ENCODE measurements around the gene SLC33A1.
A peak's percentile ranks its signal among the peaks of the same experiment; 100 is the strongest.
"Not testable (repeated sequence)": the region's sequence is repeated elsewhere in the genome, so short reads cannot be mapped to it uniquely, and the experiment has no call there.

The SLC33A1 gene

DNA sequence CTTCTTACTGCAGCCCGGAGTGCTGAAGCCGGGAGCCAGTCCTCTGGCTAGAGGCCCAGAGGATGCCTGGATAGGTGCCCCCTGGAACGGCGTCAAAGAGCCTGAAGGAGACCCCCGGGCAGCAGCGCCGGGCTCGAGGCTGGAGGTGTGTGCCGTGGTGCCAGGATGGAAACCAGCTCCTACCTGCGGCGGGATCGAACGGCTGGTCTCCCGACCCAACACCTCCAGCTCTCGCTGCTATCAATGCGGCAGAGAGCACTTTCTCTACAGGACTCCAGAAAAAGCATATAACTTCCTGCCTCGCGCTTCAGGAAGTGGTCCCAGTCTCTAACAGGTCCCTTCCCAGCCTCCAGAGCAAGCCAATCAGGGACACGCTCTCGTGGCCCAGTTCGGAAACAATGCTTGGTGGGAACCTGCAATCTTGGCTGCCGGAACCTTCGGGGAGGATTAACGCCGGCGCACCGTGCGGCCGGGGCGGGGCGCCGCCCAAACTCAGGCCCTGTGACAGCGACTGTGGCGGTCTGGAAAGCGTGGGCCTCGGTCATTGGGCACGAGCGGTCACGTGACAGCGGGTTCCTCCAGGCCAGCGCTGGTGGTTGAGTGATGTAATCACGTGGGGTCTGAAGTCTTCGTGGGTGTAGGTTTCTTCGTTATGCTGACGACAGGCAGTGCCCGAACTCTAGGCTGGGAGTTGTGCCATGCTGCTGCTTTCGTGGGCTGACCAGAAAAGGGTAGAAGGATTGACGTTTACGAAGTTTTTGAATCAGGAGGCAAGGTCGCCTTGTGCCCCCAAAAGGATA, at the start of gene SLC33A1:
Gene SLC33A1, minus strand, starts transcription at position 287 of the 800 bp plus-strand sequence. CDS start 430 bp downstream, outside the sequence.
- DNase-seq, result peak; percentile 98

DNA sequence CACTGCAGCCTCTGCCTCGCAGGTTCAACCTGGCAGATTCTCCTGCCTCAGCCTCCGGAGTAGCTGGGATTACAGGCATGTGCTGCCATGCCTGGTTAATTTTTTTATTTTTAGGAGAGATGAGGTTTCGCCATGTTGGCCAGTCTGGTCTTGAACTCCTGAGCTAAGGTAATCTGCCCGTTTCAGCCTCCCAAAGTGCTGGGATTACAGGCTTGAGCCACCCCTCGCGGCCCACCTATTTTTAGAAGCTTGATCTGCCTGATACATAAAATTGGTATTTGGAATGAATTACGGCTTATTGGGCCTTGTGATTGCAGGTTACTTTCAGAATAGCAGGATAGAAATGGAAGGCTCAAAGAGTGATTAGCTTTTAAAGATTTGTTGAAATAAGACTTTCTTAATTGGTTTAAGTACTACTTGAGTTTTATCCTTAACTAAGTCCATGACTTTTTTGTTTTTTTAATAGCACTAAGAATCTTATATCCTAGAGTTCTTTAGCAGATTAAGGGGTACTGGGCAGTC, 41.2 kb upstream of the SLC33A1 start:
- no peak for DNase-seq

DNA sequence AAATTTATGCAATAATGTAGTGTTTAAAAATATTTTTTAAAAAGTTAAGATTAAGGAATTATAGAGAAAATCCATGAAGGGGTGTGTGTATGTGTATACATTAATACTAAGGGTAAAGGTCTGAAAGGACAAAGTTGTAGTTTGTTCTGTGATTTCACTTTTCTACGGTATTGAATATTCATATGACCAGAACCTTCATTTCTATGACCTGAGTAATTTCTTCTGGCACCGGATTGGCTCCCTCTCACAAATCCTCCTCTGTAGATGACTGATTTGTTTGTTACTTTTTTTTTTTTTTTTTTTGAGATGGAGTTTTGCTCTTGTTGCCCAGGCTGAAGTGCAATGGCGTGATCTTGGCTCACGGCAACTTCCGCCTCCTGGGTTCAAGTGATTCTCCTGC, 37.1 kb upstream of the SLC33A1 start:
- DNase-seq, result no peak

DNA sequence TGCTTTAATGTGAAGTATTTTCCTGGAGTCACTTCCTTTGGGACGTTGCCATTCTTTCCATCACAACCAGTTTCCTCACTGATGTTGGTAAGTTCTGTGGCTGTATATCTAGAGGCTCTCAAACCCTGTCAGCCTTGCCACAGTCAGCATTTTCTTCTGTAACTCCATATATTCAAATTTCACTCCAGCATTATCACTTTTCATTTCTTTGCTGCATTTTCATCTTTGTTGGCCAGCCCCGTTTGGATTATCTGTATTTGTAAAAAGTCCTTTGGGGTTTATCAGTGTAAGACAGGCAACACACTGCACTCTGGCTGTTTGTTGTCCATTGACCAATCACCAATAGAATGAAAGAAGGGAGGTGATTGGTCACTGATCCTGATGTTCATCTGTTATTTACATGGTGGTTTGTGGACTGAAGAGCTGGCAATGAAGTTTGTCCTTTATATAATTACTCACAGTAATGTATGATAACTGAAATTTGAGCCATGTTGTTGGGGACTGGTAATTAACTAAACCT, 36.5 kb upstream of the SLC33A1 start:
- DNase-seq, result no peak

DNA sequence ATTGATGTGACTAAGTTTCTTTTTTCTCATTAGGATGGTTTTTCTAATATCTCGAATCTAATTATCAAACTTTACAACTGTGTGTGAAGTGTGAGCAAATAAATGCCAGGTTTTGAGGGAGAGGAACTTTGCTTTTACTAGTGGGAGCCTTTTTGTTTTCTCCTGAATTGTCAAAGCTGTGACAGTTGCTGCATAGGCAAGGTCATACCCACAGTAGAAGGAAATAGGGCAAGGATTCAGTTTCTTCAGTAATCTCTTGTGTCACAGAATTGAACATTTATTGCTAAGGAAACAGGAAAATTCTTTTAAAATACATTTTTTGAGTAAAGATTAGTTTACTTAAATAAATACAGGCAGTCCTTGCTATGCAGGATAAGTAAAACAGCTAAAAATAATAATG, 35.7 kb upstream of the SLC33A1 start:
- DNase-seq, result no peak

DNA sequence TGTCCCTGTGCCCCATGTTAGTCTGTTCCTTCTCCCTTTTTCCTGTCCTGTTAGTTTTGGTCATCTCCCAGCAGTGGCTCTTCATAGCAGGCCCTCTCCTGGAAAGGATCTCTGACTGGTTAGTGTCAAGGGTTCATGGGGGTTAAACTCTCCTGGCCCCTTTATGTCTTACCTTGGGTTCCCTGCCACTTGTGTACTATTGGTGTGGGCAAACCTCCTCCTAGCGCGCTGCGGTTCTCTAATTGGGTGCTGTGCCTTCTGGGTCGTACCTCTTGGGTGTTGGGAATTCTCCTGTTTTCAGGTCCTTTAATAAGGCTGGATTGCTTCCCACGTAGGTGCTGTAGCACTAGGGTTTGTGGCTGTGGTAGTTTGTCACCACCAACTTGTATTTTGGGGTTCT, 35.0 kb upstream of the SLC33A1 start:
- no peak for DNase-seq

DNA sequence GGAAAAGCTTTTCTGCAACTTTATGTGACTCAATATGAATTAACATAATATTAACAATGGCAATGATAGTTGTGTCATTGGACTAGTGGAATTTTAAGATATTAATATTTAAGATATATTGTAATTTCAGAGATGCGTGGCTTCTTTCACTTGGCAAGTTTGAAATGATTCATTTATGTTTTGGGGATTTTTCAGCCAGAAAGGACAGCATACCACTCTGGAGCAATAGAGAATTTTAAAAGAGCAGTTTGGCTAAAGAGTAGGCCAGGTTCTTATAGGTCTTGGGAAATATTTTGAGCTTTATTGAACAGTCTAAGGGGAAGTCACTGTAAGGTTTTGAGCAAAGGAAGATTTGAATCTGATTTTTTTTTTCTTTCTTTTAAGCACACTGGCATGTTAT, 32.7 kb upstream of the SLC33A1 start:
- DNase-seq, result no peak

DNA sequence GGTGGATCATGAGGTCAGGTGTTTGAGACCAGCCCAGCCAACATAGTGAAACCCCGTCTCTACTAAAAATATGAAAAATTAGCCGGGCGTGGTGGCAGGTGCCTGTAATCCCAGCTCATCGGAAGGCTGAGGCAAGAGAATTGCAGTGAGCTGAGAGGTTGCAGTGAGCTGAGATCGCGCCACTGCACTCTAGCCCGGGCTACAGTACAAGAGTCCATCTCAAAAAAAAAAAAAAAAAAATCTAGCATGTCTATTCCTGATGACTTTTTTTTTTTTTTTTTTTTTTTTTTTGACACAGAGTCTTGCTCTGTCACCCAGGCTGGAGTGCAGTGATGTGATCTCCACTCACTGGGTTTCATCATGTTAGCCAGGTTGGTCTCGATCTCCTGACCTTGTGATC, 32.1 kb upstream of the SLC33A1 start:
- DNase-seq, result not testable (repeated sequence)

DNA sequence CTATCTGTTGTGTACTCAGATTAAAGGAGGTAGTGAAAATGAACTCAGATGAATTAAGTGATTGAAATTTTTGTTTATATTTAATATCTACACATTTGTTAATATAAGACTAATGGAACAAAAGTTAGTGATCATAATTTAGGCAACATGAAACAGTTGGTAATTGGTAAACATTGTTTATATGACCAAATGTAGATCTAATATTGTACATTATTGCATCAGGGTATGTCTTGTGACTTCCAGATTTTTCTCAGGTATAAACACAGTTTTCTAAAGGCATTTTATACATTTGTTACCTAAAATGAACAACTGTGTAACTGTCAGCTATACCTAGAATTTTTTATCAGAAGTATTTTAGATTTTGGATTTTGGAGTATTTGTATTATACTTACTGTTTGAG, 31.1 kb upstream of the SLC33A1 start:
- no peak for DNase-seq

DNA sequence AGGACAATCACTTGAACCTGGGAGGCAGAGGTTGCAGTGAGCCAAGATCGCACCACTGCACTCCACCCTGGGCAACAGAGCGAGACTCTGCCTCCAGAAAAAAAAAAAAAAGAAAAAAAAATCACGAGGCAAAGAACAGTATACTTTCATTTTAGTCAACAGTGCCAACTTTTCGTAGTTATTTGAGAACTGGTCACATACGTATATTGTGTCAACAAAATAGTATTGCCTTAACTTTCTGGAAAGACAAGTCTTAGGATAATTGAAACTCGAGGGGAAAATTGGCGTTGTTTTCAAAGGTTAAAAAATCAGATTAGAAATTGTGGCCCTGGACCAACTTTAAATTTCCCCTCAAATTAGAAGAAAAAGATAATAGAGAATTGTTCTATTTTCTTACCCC, 30.1 kb upstream of the SLC33A1 start:
- no peak for DNase-seq

DNA sequence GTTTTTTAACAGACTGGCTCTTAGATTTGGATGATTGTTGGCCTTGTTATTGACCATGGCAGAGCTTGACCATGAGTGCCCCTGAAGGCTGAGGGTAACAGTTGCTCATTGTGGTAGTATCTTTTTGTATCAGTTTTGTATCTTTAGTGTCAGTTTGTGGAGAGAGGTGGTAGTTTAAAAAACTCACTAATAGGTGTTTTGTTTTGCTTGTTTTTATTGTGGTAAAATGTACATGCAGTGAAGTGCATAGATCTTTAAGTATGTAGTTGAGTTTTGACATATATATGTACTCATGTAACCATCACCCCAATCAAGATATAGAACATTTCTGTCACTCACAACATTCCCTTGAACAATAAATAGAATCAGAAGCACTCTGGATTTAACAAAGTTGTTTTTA, 26.1 kb upstream of the SLC33A1 start:
- no peak for DNase-seq

DNA sequence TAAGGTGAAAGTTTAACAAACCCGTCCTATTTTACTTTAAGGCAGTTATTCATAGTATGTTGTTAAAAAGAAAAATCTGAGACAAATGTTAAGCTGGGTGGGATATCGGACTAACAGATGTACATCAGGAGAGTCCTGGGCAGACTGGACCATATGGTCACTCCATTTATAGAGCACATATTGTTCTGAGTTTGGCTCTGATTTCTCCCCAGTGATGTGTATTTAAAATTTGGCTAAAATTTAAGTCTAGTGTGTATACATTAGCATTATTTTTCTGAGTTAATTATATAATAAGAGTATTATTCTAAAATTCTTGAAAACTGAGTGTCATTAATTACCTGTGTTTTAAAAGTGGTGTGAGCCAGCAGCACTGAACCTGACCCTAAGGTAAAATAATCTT, 22.3 kb upstream of the SLC33A1 start:
- no peak for DNase-seq

DNA sequence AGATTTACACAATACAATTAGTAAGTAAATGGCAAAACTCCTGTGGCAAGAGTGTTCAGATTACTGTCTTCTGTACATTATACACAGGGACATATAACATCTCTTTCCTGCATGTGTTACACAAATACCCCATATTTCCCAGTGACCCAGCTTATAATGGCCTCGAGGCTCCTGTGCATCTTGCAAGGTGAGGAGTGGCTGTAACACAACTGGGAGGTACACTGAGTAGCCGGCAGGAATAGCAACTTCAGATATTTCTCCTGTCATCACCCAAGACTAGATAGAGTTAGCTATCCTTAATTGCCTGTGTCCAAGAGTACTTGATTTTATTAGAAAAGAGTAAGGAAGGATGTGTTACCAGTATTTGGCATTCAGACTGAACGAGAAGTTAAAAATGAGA, 21.8 kb upstream of the SLC33A1 start:
- no peak for DNase-seq

DNA sequence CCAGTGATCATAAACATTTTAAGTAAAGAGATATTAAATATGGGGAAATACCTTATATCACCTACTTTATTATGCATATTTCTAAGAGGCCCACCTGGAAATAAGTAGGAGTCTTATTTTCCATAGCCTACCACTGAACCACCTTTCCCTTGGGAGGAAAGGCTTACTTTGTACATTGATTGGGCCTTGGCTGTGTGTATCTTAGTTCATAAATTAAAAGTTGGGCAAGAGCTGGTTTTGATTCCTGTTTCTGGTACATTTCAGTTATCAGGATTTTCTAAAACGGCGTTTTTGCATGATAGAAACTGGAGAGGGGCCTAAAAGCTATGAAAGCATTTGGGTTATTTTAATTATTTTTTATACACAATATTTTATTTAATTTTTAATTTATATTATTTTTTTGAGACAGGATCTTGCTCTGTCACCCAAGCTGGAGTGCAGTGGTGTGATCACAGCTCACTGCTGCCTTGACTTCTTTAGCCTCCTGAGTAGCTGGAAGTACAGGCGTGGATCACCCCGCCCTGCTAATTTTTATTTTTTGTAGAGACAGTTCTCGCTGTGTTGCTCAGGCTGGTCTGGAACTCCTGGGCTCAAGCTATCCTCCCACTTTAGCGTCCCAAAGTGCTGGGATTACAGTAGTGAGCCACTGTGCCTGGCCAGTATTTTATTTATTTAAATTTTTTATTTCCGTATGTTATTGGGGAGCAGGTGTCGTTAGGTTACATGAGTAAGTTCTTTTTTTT, 18.8 kb upstream of the SLC33A1 start:
- no peak for DNase-seq

DNA sequence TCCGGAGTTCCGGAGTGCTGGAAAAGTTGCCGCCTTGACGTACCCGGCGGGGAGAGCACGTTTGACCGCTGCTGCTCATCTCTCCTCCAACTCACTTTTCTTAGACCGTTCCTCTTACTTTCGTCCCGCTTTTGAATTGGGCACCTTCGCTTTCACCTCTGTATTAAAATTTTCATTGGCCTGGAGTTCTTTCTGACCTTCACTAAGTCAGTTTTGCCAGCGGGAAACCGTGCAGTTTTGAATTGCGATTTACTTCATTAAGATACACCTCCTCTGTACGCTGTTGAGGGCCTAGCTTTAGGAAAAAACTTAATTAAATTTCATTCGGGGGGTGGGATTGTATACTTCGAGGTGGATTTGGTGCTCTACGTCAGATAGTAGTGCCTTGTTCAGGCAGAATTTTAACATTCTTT, 17.5 kb upstream of the SLC33A1 start:
- peak; percentile 53 for DNase-seq

DNA sequence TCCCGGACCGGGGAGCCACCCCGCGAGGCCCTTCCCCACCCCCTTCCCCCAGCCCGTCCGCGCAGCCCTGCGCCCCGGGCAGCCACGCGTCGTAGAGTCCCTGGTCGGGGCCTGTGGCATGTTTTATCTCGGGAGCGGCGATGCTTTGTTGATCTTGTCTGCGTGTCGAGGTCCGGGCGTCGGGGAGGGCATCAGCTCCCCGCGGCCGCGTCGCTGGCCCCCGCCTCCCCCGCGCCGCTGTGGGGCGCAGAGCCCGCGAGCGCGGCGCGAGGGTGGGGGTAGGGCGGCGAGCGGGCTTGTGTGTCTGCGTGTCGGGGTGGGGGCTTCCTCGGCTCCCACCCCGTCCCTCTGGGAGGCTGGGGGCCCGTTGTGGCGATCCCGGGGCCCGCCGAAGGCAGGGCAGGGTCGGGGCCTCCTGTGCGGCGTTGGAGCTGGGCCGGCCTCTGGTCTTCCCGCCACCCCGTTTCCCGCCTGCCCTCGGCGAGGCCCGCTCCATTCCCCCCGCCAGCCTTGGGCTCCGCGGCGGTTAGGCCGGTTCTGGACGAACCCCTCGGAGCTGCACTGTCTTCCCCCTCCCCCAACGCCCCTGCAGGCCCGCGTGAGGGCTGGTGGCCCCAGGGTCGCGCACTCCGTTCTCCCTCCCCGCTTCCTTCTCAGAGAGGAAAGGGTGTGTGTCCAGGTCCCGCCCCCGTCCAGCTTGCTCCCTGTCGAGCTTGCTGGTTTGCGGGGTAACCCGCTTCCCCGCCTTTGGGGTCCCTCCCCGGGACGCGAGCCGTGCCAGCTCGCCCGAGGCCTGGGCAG, 16.9 kb upstream of the SLC33A1 start:
- DNase-seq, result peak; percentile 53

DNA sequence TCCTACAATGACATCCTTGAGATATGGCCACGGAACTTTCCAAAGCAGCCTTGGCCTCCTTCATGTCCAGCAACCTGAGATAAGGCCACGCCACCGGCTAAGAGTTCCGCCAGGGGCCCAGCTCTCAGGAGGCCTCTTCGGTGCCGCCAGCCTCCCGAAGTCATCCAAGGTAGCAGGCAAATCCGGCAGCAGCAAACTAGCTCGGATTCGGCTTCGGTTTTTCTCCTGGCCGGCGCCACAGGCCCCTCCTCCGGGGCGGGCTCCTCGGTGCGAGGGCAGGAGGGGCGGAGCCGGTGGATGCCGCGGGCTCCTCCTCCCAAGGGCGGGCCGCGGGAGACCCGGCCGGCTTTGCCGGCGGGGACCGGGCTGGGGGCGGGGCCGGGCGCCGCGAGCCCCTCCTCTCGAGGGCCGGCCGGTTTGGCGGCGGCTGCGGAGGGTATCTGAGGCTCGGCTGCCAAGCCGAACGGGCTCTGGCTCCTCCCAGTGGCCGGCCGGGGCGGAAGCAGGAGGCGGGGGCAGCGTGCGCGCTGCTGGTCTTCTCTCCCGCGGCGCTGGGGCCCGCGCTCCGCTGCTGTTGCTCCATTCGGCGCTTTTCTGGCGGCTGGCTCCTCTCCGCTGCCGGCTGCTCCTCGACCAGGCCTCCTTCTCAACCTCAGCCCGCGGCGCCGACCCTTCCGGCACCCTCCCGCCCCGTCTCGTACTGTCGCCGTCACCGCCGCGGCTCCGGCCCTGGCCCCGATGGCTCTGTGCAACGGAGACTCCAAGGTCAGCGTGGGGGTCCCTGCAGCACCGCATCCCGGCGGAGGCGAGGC, 16.1 kb upstream of the SLC33A1 start, which contains the start of gene GMPS:
Gene GMPS, plus strand, starts transcription at position 518 of the 812 bp plus-strand sequence. Its CDS starts 221 bp downstream, at position 739.
- DNase-seq, result peak; percentile 88

DNA sequence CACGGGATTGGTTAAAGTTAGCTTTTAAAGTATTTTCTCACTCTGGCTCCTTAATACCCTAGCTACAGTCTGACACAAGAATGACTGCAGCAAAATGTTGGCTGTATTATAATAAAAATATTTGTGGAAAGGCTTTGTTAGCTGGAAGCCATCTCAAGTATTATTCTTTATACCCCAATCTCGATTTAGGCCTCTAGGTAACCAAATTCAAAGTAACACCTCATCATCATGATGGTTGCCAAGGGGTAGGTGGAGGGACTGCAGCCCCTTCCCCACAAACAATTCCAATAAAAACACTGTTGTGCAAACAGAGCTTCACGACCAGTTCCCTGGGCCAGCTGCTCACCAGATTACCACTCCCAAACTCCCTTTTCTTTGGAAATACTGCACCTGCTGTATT, 15.5 kb upstream of the SLC33A1 start:
- DNase-seq, result peak; percentile 36

DNA sequence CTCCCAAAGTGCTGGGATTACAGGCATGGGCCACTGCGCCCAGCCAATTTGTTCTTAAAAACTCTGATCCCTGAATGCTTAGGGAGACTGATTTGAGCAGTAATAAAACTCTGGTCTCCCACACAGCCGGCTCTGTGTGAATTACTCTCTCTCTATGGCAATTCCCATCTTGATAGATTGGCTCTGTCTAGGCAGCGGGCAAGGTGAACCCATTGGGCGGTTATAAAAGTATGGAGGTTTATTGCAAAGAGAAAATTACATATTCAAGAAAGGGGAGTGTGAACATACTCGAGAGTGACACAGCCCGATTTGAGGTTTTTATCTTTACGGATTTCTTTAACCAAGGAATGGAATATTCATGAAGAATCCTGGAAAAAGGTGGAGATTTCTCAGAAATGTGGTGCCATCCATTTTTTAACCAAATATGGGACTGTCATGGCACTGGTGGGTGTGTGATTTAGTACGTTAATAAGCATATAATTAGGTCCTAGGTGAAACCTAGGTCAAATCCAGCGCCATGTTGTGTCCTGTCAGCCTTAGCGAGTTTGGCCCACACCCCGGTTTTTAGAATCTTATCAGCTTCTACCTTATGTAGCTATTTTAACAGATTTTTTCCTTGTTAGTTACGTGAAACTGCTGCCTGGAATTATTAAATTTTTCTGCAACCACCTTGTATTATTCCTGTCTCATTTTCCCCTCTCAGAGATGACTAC, 9.0 kb upstream of the SLC33A1 start:
- no peak for DNase-seq

DNA sequence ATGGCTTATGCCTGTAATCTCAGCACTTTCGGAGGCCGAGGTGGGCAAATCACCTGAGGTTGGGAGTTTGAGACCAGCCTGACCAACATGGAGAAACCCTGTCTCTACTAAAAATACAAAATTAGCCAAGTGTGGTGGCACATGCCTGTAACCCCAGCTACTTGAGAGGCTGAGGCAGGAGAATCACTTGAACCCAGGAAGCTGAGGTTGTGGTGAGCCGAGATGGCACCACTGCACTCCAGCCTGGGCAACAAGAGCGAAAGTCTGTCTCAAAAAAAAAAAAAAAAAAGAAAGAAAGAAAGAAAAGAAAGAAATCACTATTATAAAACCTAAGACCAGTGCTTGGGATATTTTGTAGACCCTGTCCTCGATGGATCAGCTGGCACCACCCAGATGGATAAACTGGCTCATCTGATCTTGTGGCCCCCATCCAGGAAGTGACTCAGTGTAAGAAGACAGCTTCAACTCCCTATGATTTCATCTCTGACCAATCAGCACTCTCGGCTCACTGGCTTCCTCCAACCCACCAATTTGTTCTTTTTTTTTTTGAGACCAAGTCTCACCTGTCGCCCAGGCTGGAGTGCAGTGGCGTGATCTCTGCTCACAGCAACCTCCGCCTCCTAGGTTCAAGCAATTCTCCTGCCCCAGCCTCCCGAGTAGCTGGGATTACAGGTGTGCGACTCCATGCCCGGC, 8.2 kb upstream of the SLC33A1 start:
- not testable (repeated sequence) for DNase-seq

Data from DMS79 treated with DMSO at 0.1 percent for 48 hours (cell line).